H9 (cell line): ENCODE data around the gene AANAT. TPM values are rescaled to one million over a fixed set of nuclear protein-coding genes. Genes with fewer than 3 reads are reported as not detected.

Experiments used
- DNase-seq: peaks from one replicate; pipeline ENCODE4 v3.0.0-alpha.2; 2017
- H2AFZ ChIP-seq: one replicate; pipeline ENCODE4 v1.6.1; 2013; ENCODE audit warnings: mild to moderate bottlenecking, low read length, control low read depth, moderate library complexity
- H2AK5ac ChIP-seq: 2 replicates; pipeline ENCODE4 v1.6.1; 2013; ENCODE audit warnings: low read length, control low read depth, mixed read lengths; ENCODE audit not compliant: insufficient read length
- H2BK120ac ChIP-seq: one replicate; pipeline ENCODE4 v1.6.1; 2013; ENCODE audit warnings: low read depth, mild to moderate bottlenecking, low read length, control low read depth, inconsistent platforms; ENCODE audit not compliant: poor library complexity, severe bottlenecking
- H2BK12ac ChIP-seq: 2 replicates; pipeline ENCODE4 v1.6.1; 2013; ENCODE audit warnings: low read length, control low read depth, mixed read lengths, low read depth; ENCODE audit not compliant: insufficient read length
- H2BK15ac ChIP-seq: 2 replicates; pipeline ENCODE4 v1.6.1; 2013; ENCODE audit warnings: low read depth, low read length, control low read depth
- H2BK20ac ChIP-seq: one replicate; pipeline ENCODE4 v1.6.1; 2013; ENCODE audit warnings: low read depth, mild to moderate bottlenecking, low read length, control low read depth, inconsistent platforms; ENCODE audit not compliant: poor library complexity, severe bottlenecking
- H2BK5ac ChIP-seq: 2 replicates; pipeline ENCODE4 v1.6.1; 2013; ENCODE audit warnings: low read length, control low read depth, mixed read lengths; ENCODE audit not compliant: insufficient read length
- H3K14ac ChIP-seq: 2 replicates; pipeline ENCODE4 v1.6.1; 2013; ENCODE audit warnings: low read length, control low read depth; ENCODE audit not compliant: insufficient read depth
- H3K18ac ChIP-seq: 2 replicates; pipeline ENCODE4 v1.6.1; 2013; ENCODE audit warnings: low read depth, mild to moderate bottlenecking, mixed read lengths, low read length, control low read depth; ENCODE audit not compliant: insufficient read length
- H3K23ac ChIP-seq: 2 replicates; pipeline ENCODE4 v1.6.1; 2013; ENCODE audit warnings: low read length, control low read depth, mixed read lengths, low read depth; ENCODE audit not compliant: insufficient read length
- H3K23me2 ChIP-seq: 2 replicates; pipeline ENCODE4 v1.6.1; 2013; ENCODE audit warnings: low read depth, mild to moderate bottlenecking, mixed read lengths, low read length, control low read depth; ENCODE audit not compliant: insufficient read length, poor library complexity, severe bottlenecking
- H3K27ac ChIP-seq: 2 replicates; pipeline ENCODE4 v1.5.1; 2013; ENCODE audit warnings: low read length, control low read depth, mixed read lengths, low read depth; ENCODE audit not compliant: insufficient read length
- H3K27me3 ChIP-seq: 2 replicates; pipeline ENCODE4 v1.6.1; 2013; ENCODE audit warnings: low read length, control low read depth, inconsistent platforms; ENCODE audit not compliant: insufficient read depth
- H3K4ac ChIP-seq: 2 replicates; pipeline ENCODE4 v1.6.1; 2013; ENCODE audit warnings: low read depth, mild to moderate bottlenecking, control low read depth, inconsistent platforms, low read length, moderate library complexity
- H3K4me1 ChIP-seq: 2 replicates; pipeline ENCODE4 v1.6.1; 2013; ENCODE audit warnings: low read length, control low read depth, inconsistent platforms; ENCODE audit not compliant: insufficient read depth
- H3K4me2 ChIP-seq: 2 replicates; pipeline ENCODE4 v1.6.1; 2013; ENCODE audit warnings: low read length, control low read depth, mixed read lengths; ENCODE audit not compliant: insufficient read length, insufficient read depth
- H3K56ac ChIP-seq: 2 replicates; pipeline ENCODE4 v1.6.1; 2013; ENCODE audit warnings: low read depth, mild to moderate bottlenecking, mixed read lengths, low read length, control low read depth; ENCODE audit not compliant: insufficient read length
- H3K79me1 ChIP-seq: 2 replicates; pipeline ENCODE4 v1.6.1; 2013; ENCODE audit warnings: low read depth, mild to moderate bottlenecking, moderate library complexity, low read length, control low read depth, inconsistent platforms; ENCODE audit not compliant: insufficient read depth, poor library complexity, severe bottlenecking
- H3K79me2 ChIP-seq: 2 replicates; pipeline ENCODE4 v1.6.1; 2013; ENCODE audit warnings: low read length, control low read depth, inconsistent platforms; ENCODE audit not compliant: insufficient read depth
- H3K9ac ChIP-seq: 2 replicates; pipeline ENCODE4 v1.6.1; 2013; ENCODE audit warnings: low read length, control low read depth, mixed read lengths; ENCODE audit not compliant: insufficient read length; ENCODE audit errors: extremely low read depth
- H3K9me3 ChIP-seq: one replicate; pipeline ENCODE4 v1.6.1; 2013; ENCODE audit warnings: low read depth, low read length, inconsistent platforms; ENCODE audit not compliant: control insufficient read depth
- H3T11ph ChIP-seq: one replicate; pipeline ENCODE4 v1.6.1; 2013; ENCODE audit warnings: mild to moderate bottlenecking, low read length, control low read depth, inconsistent platforms
- H4K20me1 ChIP-seq: one replicate; pipeline ENCODE4 v1.6.1; 2013; ENCODE audit not compliant: control insufficient read depth, insufficient read length, insufficient read depth
- H4K5ac ChIP-seq: 2 replicates; pipeline ENCODE4 v1.6.1; 2013; ENCODE audit warnings: low read depth, mild to moderate bottlenecking, mixed read lengths, low read length, control low read depth; ENCODE audit not compliant: insufficient read length
- H4K8ac ChIP-seq: replicated peaks from 2 replicates; pipeline ENCODE4 v1.6.1; 2013; ENCODE audit warnings: low read length, control low read depth, mixed read lengths, low read depth; ENCODE audit not compliant: insufficient read length
- H4K91ac ChIP-seq: 2 replicates; pipeline ENCODE4 v1.6.1; 2013; ENCODE audit warnings: low read depth, mild to moderate bottlenecking, moderate library complexity, mixed read lengths, low read length, control low read depth; ENCODE audit not compliant: insufficient read length
- H3K27ac Mint-ChIP-seq, 3 experiments: 2 replicates in 2 of 3; 3 replicates in 1 of 3; pipeline ENCODE4 v1.8.0; 2020 to 2021; ENCODE audit warnings: mixed read lengths in 3 of 3, mild to moderate bottlenecking in 1 of 3, moderate library complexity in 1 of 3
- H3K27me3 Mint-ChIP-seq: 2 replicates; pipeline ENCODE4 v1.8.0; 2021; ENCODE audit warnings: low read depth, mild to moderate bottlenecking, moderate library complexity, mixed read lengths
- H3K36me3 Mint-ChIP-seq, 3 experiments: 2 replicates in 2 of 3; 3 replicates in 1 of 3; pipeline ENCODE4 v1.8.0; 2020 to 2021; ENCODE audit warnings: low read depth in 3 of 3, mixed read lengths in 3 of 3; ENCODE audit not compliant: insufficient read depth in 1 of 3
- H3K4me1 Mint-ChIP-seq, 2 experiments: 2 replicates each; pipeline ENCODE4 v1.8.0; 2020; ENCODE audit warnings: mixed read lengths in 2 of 2
- H3K4me3 Mint-ChIP-seq, 2 experiments: 2 replicates in 1 of 2; 3 replicates in 1 of 2; pipeline ENCODE4 v1.8.0; 2020 to 2021; ENCODE audit warnings: mild to moderate bottlenecking in 2 of 2, mixed read lengths in 2 of 2, moderate library complexity in 1 of 2
- H3K9me3 Mint-ChIP-seq, 2 experiments: 2 replicates in 1 of 2; 3 replicates in 1 of 2; pipeline ENCODE4 v1.8.0; 2020; ENCODE audit warnings: mild to moderate bottlenecking in 2 of 2, mixed read lengths in 2 of 2, moderate library complexity in 1 of 2
- WGBS: extraction: QIAGEN DNeasy Blood & Tissue Kit; methylation state at CpG from one replicate; pipeline ENCODE4 v1.1.7; 2013; ENCODE audit warnings: missing lambda C conversion rate, low lambda C conversion rate, mixed read lengths; ENCODE audit not compliant: insufficient read length; ENCODE audit errors: extremely low coverage; 5-methylcytosine and 5-hydroxymethylcytosine counted together
- total RNA-seq: library from RNA; stranded (reverse); gene quantifications from 2 replicates; pipeline ENCODE4 v1.2.1, GENCODE V29; 2021
- TF ChIP-seq, protein P1 (sequence below): fragments of 200-600 bp; sonication (generic); conservative IDR thresholded peaks from 3 replicates; pipeline ENCODE4 v1.8.0; 2021; ENCODE audit warnings: antibody characterized with exemption, mild to moderate bottlenecking

AANAT gene
- total RNA-seq, 1 experiment from 2014 or later = 0.55 TPM

DNA sequence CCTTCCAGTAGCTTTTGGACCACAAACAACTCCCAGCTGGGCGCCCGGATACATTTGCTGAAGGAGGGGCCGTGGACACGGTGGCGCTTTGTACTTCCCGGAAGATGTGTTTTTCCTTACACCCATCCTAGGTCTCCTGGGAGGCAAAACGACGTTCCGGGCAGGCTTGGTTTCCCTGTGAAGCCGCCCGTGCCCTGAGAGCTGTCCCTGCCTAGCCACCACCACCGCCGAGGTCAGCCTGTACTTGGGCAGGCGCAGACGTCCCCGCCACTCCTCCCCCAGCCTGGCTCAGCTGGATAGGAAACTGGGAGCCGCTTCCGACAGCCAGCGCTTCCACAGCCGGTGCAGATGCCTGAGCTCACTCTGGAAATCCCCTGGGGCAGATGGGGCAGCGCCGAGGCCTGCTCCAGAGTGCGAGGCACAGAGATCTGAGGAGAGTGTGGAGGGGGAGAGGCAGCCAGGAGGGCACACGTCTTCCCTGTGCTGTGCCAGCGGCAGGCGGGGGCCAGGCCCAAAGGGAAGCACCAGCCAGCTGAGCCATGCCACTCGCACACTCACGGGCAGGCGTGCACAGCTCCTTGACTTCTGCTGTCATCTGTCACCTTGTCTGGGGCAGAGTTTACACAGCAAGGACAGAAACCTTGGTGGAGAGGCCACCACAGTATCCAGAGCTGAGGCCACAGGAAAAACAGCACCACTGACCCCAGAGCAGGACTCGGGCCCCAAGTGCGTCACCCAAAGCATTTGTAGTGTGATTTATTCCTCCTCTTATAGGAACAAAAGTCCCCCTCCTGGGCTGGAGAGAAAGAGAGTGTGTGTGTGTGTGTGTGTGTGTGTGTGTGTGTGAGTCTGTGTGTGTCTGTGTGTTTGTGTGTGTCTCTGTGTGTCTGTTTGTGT lies 30.8 kb downstream of the AANAT start:
- Histone ChIP-seq H2AK5ac (no peak overlapping the region), H3K27ac (no peak overlapping the region), H3K79me1 (no peaks in the 10 kb centered on the region), H4K8ac (no peak overlapping the region), H3K4me1 (peaks cover 3% of the 10 kb centered on the region; the same call in 1 of the 2 replicates), H2BK120ac (no peak overlapping the region), H3K18ac (no peak overlapping the region), H3K79me2 (no peaks in the 10 kb centered on the region), H2BK12ac (no peak overlapping the region), H3K27me3 (no peaks in the 10 kb centered on the region), H3K23ac (no peak overlapping the region), H4K5ac (no peak overlapping the region), H3K56ac (no peak overlapping the region), H4K91ac (no peak overlapping the region), H3K23me2 (peaks cover 9% of the 10 kb centered on the region), H3K4ac (no peak overlapping the region), H3K9me3 (no peaks in the 10 kb centered on the region), H2AFZ (no peak overlapping the region), H3T11ph (no peak overlapping the region), H3K9ac (no peak overlapping the region), H2BK15ac (no peak overlapping the region), H3K14ac (no peak overlapping the region; the same call in 1 of the 2 replicates), H3K4me2 (no peak overlapping the region), H4K20me1 (no peaks in the 10 kb centered on the region), H2BK20ac (no peak overlapping the region), H2BK5ac (no peak overlapping the region)
- Mint-ChIP-seq H3K4me3 (peak overlapping the region in 1 of 2 experiments; percentile 25; a peak in 2 of 5 replicates), H3K4me1 (peaks cover 50 to 60% of the 10 kb centered on the region in 2 experiments), H3K9me3 (no peaks in the 10 kb centered on the region; a peak in 1 of 5 replicates), H3K36me3 (no peaks in the 10 kb centered on the region; a peak in 2 of 7 replicates), H3K27me3 (peaks cover 7% of the 10 kb centered on the region), H3K27ac (peak overlapping the region in 1 of 3 experiments; percentile 51; a peak in 2 of 7 replicates)
- TF ChIP-seq, protein P1, sequence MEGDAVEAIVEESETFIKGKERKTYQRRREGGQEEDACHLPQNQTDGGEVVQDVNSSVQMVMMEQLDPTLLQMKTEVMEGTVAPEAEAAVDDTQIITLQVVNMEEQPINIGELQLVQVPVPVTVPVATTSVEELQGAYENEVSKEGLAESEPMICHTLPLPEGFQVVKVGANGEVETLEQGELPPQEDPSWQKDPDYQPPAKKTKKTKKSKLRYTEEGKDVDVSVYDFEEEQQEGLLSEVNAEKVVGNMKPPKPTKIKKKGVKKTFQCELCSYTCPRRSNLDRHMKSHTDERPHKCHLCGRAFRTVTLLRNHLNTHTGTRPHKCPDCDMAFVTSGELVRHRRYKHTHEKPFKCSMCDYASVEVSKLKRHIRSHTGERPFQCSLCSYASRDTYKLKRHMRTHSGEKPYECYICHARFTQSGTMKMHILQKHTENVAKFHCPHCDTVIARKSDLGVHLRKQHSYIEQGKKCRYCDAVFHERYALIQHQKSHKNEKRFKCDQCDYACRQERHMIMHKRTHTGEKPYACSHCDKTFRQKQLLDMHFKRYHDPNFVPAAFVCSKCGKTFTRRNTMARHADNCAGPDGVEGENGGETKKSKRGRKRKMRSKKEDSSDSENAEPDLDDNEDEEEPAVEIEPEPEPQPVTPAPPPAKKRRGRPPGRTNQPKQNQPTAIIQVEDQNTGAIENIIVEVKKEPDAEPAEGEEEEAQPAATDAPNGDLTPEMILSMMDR = no peak
- WGBS = no CpG with 5 or more reads among the region's 31 CpGs
- DNase-seq = peak; percentile 80
